GM18511 (cell line): ENCODE measurements around the gene HHLA2.

Source experiments
- ATAC-seq: cut with Tn5 transposase; IDR thresholded peaks from one replicate; pipeline ENCODE4 v1.9.1; 2021; ENCODE audit warnings: mild to moderate bottlenecking, moderate library complexity; ENCODE audit not compliant: unreplicated experiment

Gene HHLA2

GRCh38 chr3:108297647-108298046, 1.3 kb downstream of the HHLA2 start:
- no peak for ATAC-seq

GRCh38 chr3:108298056-108298455, 1.7 kb downstream of the HHLA2 start:
- no peak for ATAC-seq

GRCh38 chr3:108300103-108300849, 3.9 kb downstream of the HHLA2 start:
- ATAC-seq: no peak

GRCh38 chr3:108301695-108302404, 5.5 kb downstream of the HHLA2 start:
- peak; percentile 76 for ATAC-seq

- ATAC-seq: no peak
Observed at GRCh38 chr3:108302570-108302969, 6.2 kb downstream of the HHLA2 start.

GRCh38 chr3:108305484-108306172, 9.3 kb downstream of the HHLA2 start:
- no peak for ATAC-seq

- ATAC-seq: no peak
Observed at GRCh38 chr3:108311797-108312196, 15.4 kb downstream of the HHLA2 start.

- ATAC-seq: no peak
Observed at GRCh38 chr3:108312656-108313055, 16.3 kb downstream of the HHLA2 start.

GRCh38 chr3:108315767-108316301, 19.5 kb downstream of the HHLA2 start:
- ATAC-seq: no peak

- no peak for ATAC-seq
Observed at GRCh38 chr3:108319428-108320082, 23.2 kb downstream of the HHLA2 start.

- ATAC-seq: no peak
Observed at GRCh38 chr3:108320746-108321350, 24.5 kb downstream of the HHLA2 start.

- no peak for ATAC-seq
Observed at GRCh38 chr3:108322352-108322751, 26.0 kb downstream of the HHLA2 start.

GRCh38 chr3:108324177-108324576, 27.8 kb downstream of the HHLA2 start:
- ATAC-seq: no peak

- ATAC-seq: no peak
Observed at GRCh38 chr3:108327168-108327567, 30.8 kb downstream of the HHLA2 start.

GRCh38 chr3:108328821-108329486, 32.6 kb downstream of the HHLA2 start:
- no peak for ATAC-seq

GRCh38 chr3:108329508-108329907, 33.2 kb downstream of the HHLA2 start:
- ATAC-seq: no peak

GRCh38 chr3:108329947-108330346, 33.6 kb downstream of the HHLA2 start:
- no peak for ATAC-seq

- no peak for ATAC-seq
Observed at GRCh38 chr3:108331792-108332191, 35.4 kb downstream of the HHLA2 start.

- ATAC-seq: no peak
Observed at GRCh38 chr3:108333961-108334360, 37.6 kb downstream of the HHLA2 start.

GRCh38 chr3:108334701-108335100, 38.4 kb downstream of the HHLA2 start:
- ATAC-seq: no peak
